CD14-positive monocyte (primary cell): Measurements from ENCODE around the gene FBN1. TPM values are rescaled to one million over a fixed set of nuclear protein-coding genes. Genes with fewer than 3 reads are reported as not detected.

ENCODE experiments used
- DNase-seq, 3 donors: peaks; one replicate each; pipeline ENCODE4 v3.0.0-alpha.2; 2011 to 2022
- H2AFZ ChIP-seq: 2 replicates; pipeline ENCODE4 v1.6.0; 2012; ENCODE audit warnings: mild to moderate bottlenecking, low read depth, low read length, inconsistent platforms; ENCODE audit not compliant: insufficient read depth, poor library complexity, severe bottlenecking
- H3K27ac ChIP-seq, 2 donors: 1 replicate in 1 of 2; 2 replicates in 1 of 2; pipeline ENCODE4 v1.5.1; 2012 to 2013; ENCODE audit warnings: low read length in 2 of 2, control low read depth in 1 of 2, inconsistent platforms in 1 of 2, low read depth in 1 of 2, mild to moderate bottlenecking in 1 of 2
- H3K27me3 ChIP-seq, 2 donors: one replicate each; pipeline versions ENCODE4 v1.6.0 to v1.6.1; 2011 to 2013; ENCODE audit warnings: low read length in 2 of 2; ENCODE audit not compliant: control insufficient read depth in 2 of 2, insufficient read depth in 2 of 2
- H3K36me3 ChIP-seq, 2 donors: replicated peaks in 1 of 2; 1 replicate in 1 of 2; 2 replicates in 1 of 2; pipeline versions ENCODE4 v1.5.1 to v1.6.1; 2012 to 2013; ENCODE audit warnings: low read length in 2 of 2, control low read depth in 1 of 2, inconsistent platforms in 1 of 2, mild to moderate bottlenecking in 1 of 2; ENCODE audit not compliant: insufficient read depth in 2 of 2, control insufficient read depth in 1 of 2
- H3K4me1 ChIP-seq, 2 donors: 1 replicate in 1 of 2; 2 replicates in 1 of 2; pipeline versions ENCODE4 v1.5.1 to v1.6.1; 2012 to 2013; ENCODE audit warnings: low read length in 2 of 2, control low read depth in 1 of 2, inconsistent platforms in 1 of 2, mild to moderate bottlenecking in 1 of 2, moderate library complexity in 1 of 2; ENCODE audit not compliant: insufficient read depth in 2 of 2, control insufficient read depth in 1 of 2
- H3K4me2 ChIP-seq: replicated peaks from 2 replicates; pipeline ENCODE3; 2012; ENCODE audit warnings: low read length, moderate library complexity, mild to moderate bottlenecking; ENCODE audit not compliant: poor library complexity, severe bottlenecking; ENCODE audit errors: extremely low read depth
- H3K4me3 ChIP-seq, 3 experiments: fragments of 200-600 bp in 1 of 3; sonication (generic) in 1 of 3; replicated peaks in 1 of 3; 1 replicate in 2 of 3; 2 replicates in 1 of 3; pipeline ENCODE4 v1.5.1; 2011 to 2013; ENCODE audit warnings: low read length in 3 of 3, mild to moderate bottlenecking in 3 of 3, control low read depth in 2 of 3, low read depth in 2 of 3, inconsistent platforms in 1 of 3, moderate library complexity in 1 of 3
- H3K79me2 ChIP-seq: 2 replicates; pipeline ENCODE4 v1.6.0; 2012; ENCODE audit warnings: mild to moderate bottlenecking, control low read depth, inconsistent platforms, low read length, moderate library complexity; ENCODE audit not compliant: insufficient read depth
- H3K9ac ChIP-seq: 2 replicates; pipeline ENCODE4 v1.6.0; 2017; ENCODE audit warnings: low read length, mild to moderate bottlenecking; ENCODE audit not compliant: insufficient read depth, poor library complexity, severe bottlenecking
- H3K9me3 ChIP-seq, 2 donors: replicated peaks in 1 of 2; 1 replicate in 1 of 2; 2 replicates in 1 of 2; pipeline versions ENCODE4 v1.5.1 to v1.6.1; 2012 to 2013; ENCODE audit warnings: low read length in 2 of 2, control low read depth in 1 of 2; ENCODE audit not compliant: control insufficient read depth in 1 of 2, insufficient read depth in 1 of 2
- H4K20me1 ChIP-seq: 2 replicates; pipeline ENCODE4 v1.6.0; 2012; ENCODE audit warnings: mild to moderate bottlenecking, low read length, control low read depth, moderate library complexity; ENCODE audit not compliant: insufficient read depth
- H3K27ac Mint-ChIP-seq, 7 donors: one replicate each; pipeline ENCODE4 v1.8.0; 2020; ENCODE audit warnings: mild to moderate bottlenecking in 7 of 7, mixed read lengths in 7 of 7, moderate library complexity in 6 of 7, inconsistent platforms in 2 of 7
- H3K27me3 Mint-ChIP-seq, 3 donors: one replicate each; pipeline ENCODE4 v1.8.0; 2021 to 2022; ENCODE audit warnings: low read depth in 3 of 3, mild to moderate bottlenecking in 3 of 3, mixed read lengths in 3 of 3, moderate library complexity in 3 of 3, inconsistent platforms in 1 of 3
- H3K36me3 Mint-ChIP-seq, 2 donors: one replicate each; pipeline ENCODE4 v1.8.0; 2020; ENCODE audit warnings: mixed read lengths in 2 of 2, inconsistent platforms in 1 of 2, mild to moderate bottlenecking in 1 of 2
- H3K4me1 Mint-ChIP-seq: one replicate; pipeline ENCODE4 v1.8.0; 2020; ENCODE audit warnings: mild to moderate bottlenecking, mixed read lengths
- H3K4me3 Mint-ChIP-seq, 2 donors: one replicate each; pipeline ENCODE4 v1.8.0; 2020; ENCODE audit warnings: mild to moderate bottlenecking in 2 of 2, mixed read lengths in 2 of 2, moderate library complexity in 1 of 2
- H3K9me3 Mint-ChIP-seq, 7 donors: one replicate each; pipeline ENCODE4 v1.8.0; 2020 to 2022; ENCODE audit warnings: mixed read lengths in 7 of 7, mild to moderate bottlenecking in 6 of 7, moderate library complexity in 6 of 7, inconsistent platforms in 2 of 7
- WGBS: methylation state at CpG from one replicate; pipeline ENCODE4 v1.1.5; 2013; ENCODE audit warnings: missing lambda C conversion rate; ENCODE audit not compliant: insufficient coverage; 5-methylcytosine and 5-hydroxymethylcytosine counted together
- intact Hi-C, 2 donors: fragments of 100-400 bp; cut with micrococcal nuclease; formaldehyde crosslinking; loops; one replicate each; pipeline versions ENCODE4 v1.15.0 to v1.15.1; 2023
- polyA plus RNA-seq, 3 donors: library from polyadenylated mRNA; depleted of rRNA in 1 of 3; unstranded in 2 of 3; stranded (reverse) in 1 of 3; fragments of 300-500 nt in 2 of 3; fragments of >200 nt in 1 of 3; fragmentation: Illumina TruSeq in 2 of 3; gene quantifications; 1 replicate in 2 of 3; 2 replicates in 1 of 3; pipeline ENCODE4 v1.2.3, GENCODE V29; 2012 to 2021
- TF ChIP-seq, protein P1 (sequence below): fragments of 200-600 bp; IDR thresholded peaks from one replicate; pipeline ENCODE4 v1.8.0; 2022; ENCODE audit warnings: antibody characterized with exemption, mild to moderate bottlenecking

The FBN1 gene
- polyA plus RNA-seq, 3 donors, result 0.29 TPM; not detected in 2

DNA sequence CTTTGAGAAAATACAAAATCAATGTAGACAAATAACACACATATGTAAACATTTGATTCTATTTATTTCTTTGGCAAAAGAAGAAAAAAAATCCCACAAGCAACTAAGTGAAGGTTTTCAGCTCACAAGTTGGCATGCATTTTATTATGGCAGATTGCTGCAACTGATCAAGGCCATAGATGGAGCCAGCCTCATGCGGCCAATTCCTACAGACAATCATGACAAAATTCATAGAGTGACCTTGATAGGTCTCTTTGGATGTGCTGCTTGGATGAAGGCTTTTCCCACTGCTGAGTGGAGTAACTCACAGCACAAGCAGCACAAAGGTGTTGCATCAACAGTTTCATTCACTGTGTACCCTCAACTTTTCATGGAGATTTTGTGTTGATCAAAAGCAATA is 22.1 kb downstream of the FBN1 start:
- H3K27ac ChIP-seq, result no peak overlapping the region
- no peaks in the 10 kb centered on the region for H3K4me1 ChIP-seq
- no peak overlapping the region for H3K9ac ChIP-seq
- DNase-seq, result no peak
- no peak overlapping the region for H3K4me2 ChIP-seq
- TF ChIP-seq, protein P1, sequence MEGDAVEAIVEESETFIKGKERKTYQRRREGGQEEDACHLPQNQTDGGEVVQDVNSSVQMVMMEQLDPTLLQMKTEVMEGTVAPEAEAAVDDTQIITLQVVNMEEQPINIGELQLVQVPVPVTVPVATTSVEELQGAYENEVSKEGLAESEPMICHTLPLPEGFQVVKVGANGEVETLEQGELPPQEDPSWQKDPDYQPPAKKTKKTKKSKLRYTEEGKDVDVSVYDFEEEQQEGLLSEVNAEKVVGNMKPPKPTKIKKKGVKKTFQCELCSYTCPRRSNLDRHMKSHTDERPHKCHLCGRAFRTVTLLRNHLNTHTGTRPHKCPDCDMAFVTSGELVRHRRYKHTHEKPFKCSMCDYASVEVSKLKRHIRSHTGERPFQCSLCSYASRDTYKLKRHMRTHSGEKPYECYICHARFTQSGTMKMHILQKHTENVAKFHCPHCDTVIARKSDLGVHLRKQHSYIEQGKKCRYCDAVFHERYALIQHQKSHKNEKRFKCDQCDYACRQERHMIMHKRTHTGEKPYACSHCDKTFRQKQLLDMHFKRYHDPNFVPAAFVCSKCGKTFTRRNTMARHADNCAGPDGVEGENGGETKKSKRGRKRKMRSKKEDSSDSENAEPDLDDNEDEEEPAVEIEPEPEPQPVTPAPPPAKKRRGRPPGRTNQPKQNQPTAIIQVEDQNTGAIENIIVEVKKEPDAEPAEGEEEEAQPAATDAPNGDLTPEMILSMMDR, result no peak
- no peak overlapping the region for H3K4me3 ChIP-seq
- Mint-ChIP-seq H3K27ac (no peak overlapping the region), H3K4me3 (no peak overlapping the region), H3K36me3 (no peaks in the 10 kb centered on the region), H3K27me3 (peaks cover 0 to 1% (median 0%) of the 10 kb centered on the region in 3 donors), H3K9me3 (peaks cover 0 to 2% (median 0%) of the 10 kb centered on the region in 7 donors), H3K4me1 (no peaks in the 10 kb centered on the region)
- H3K79me2 ChIP-seq, result no peaks in the 10 kb centered on the region
- H4K20me1 ChIP-seq, result no peaks in the 10 kb centered on the region
- no peaks in the 10 kb centered on the region for H3K36me3 ChIP-seq
- H2AFZ ChIP-seq, result no peak overlapping the region
- intact Hi-C loops, result no loop called here
- no peaks in the 10 kb centered on the region for H3K9me3 ChIP-seq
- no CpG with 5 or more reads among the region's 1 CpG for WGBS
- H3K27me3 ChIP-seq, result no peaks in the 10 kb centered on the region

DNA sequence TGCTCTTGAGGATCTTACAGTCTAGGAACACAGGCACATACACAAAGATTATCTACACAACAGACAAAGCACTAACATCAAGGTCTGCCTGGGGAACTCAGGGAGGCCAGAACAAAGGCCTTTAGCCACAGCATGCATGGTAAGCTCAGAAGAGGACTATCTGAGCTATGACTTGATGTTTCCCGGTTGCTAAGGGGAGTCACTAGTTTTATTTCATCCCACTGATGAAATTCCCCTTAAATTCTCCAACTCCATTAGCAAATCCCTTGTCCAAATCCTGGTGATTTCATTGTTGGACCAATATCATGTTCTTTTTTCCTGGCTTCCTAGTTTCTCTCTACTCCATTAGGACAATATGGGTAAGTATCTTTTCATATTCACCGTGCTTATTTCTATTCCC is 23.3 kb downstream of the FBN1 start:
- DNase-seq, result no peak
- Mint-ChIP-seq H3K27ac (no peak overlapping the region), H3K27me3 (peaks cover 0 to 1% (median 0%) of the 10 kb centered on the region in 3 donors), H3K4me3 (no peak overlapping the region), H3K4me1 (peaks cover 4% of the 10 kb centered on the region), H3K9me3 (peaks cover 0 to 2% (median 0%) of the 10 kb centered on the region in 7 donors), H3K36me3 (no peaks in the 10 kb centered on the region)
- H3K27ac ChIP-seq, result no peak overlapping the region
- no peaks in the 10 kb centered on the region for H3K27me3 ChIP-seq
- no peak overlapping the region for H2AFZ ChIP-seq
- H3K4me2 ChIP-seq, result no peak overlapping the region
- WGBS, result 100% methylated on average over 2 of the region's 2 CpGs
- intact Hi-C loops, result no loop called here
- no peak overlapping the region for H3K9ac ChIP-seq
- H3K79me2 ChIP-seq, result no peaks in the 10 kb centered on the region
- no peaks in the 10 kb centered on the region for H3K36me3 ChIP-seq
- no peaks in the 10 kb centered on the region for H3K4me1 ChIP-seq
- TF ChIP-seq, protein P1, result no peak
- no peaks in the 10 kb centered on the region for H3K9me3 ChIP-seq
- no peak overlapping the region for H3K4me3 ChIP-seq
- no peaks in the 10 kb centered on the region for H4K20me1 ChIP-seq
